Brain microvascular endothelial cell (primary cell): ENCODE data around the gene MSGN1.

Source experiments
- DNase-seq: peaks from one replicate; pipeline ENCODE4 v3.0.0-alpha.2; 2020
- H3K27ac ChIP-seq: fragments of 250-450 bp; sonication (Bioruptor Pico); 2 replicates; pipeline ENCODE4 v1.5.1; 2020; ENCODE audit warnings: mild to moderate bottlenecking, moderate library complexity
- H3K27me3 ChIP-seq: fragments of 250-450 bp; sonication (Bioruptor Pico); replicated peaks from 2 replicates; pipeline ENCODE4 v1.5.1; 2020; ENCODE audit warnings: mild to moderate bottlenecking
- H3K36me3 ChIP-seq: fragments of 250-450 bp; sonication (Bioruptor Pico); replicated peaks from 2 replicates; pipeline ENCODE4 v1.5.1; 2020; ENCODE audit warnings: mild to moderate bottlenecking
- H3K4me3 ChIP-seq: 2 replicates; pipeline ENCODE4 v1.5.1; 2011; ENCODE audit warnings: low read depth, mild to moderate bottlenecking, control low read depth, low read length, moderate library complexity
- in situ Hi-C: cut with HindIII; loops from 2 replicates; pipeline ENCODE4 v1.10.0; 2017; ENCODE audit warnings: low sequenced_read_pairs, low pct_ligation_motif_present
- TF ChIP-seq, protein P1 (sequence below): IDR thresholded peaks from 2 replicates; pipeline ENCODE4 v1.5.1; 2011; ENCODE audit warnings: low read depth, mild to moderate bottlenecking, moderate library complexity, low read length, control low read depth, inconsistent platforms; ENCODE audit errors: missing control alignments

Gene MSGN1

DNA sequence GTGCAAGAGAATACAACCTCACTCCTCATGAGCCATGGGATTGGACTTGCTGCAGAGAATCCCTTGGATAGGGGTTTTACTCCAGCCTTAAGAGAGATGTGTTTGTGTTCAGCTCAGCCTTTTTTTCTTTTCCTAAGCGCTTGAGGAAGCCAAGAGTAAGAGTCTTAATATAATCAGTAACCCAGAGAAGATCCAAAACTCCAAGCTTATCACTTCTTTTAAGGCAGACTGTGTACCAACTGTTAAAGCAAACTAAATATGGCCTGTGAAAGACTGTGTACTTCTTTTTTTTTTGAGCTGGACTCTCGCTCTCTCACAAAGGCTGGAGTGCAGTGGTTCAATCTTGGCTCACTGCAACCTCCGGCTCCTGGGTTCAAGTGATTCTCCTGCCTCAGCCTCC lies 30.4 kb downstream of the MSGN1 start:
- TF ChIP-seq, protein P1, sequence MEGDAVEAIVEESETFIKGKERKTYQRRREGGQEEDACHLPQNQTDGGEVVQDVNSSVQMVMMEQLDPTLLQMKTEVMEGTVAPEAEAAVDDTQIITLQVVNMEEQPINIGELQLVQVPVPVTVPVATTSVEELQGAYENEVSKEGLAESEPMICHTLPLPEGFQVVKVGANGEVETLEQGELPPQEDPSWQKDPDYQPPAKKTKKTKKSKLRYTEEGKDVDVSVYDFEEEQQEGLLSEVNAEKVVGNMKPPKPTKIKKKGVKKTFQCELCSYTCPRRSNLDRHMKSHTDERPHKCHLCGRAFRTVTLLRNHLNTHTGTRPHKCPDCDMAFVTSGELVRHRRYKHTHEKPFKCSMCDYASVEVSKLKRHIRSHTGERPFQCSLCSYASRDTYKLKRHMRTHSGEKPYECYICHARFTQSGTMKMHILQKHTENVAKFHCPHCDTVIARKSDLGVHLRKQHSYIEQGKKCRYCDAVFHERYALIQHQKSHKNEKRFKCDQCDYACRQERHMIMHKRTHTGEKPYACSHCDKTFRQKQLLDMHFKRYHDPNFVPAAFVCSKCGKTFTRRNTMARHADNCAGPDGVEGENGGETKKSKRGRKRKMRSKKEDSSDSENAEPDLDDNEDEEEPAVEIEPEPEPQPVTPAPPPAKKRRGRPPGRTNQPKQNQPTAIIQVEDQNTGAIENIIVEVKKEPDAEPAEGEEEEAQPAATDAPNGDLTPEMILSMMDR, result no peak
- no peaks in the 10 kb centered on the region for H3K36me3 ChIP-seq
- H3K4me3 ChIP-seq, result no peak overlapping the region
- no peak for DNase-seq
- no peak overlapping the region for H3K27ac ChIP-seq
- no peaks in the 10 kb centered on the region for H3K27me3 ChIP-seq
- in situ Hi-C loops, result no loop called here

DNA sequence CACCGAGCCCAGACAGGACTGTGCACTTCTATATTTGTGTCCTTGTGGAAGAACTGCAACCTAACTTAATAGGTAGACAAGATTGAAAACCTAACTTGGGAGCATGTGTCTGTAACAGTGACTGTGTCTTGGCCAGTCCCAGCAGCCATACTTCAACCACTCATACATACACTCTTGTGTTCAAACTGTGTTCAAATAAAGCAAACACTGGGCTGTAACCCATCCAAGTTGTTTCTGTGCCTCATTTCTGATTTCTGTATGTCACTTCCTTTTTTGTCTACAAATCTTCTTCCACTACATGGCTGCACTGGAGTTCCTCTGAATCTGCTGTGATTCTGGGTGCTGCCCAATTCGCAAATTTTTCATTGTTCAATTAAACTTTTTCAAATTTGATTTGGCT lies 31.0 kb downstream of the MSGN1 start:
- TF ChIP-seq, protein P1, result no peak
- Histone ChIP-seq H3K36me3 (no peaks in the 10 kb centered on the region), H3K27ac (no peak overlapping the region), H3K27me3 (no peaks in the 10 kb centered on the region), H3K4me3 (no peak overlapping the region)
- DNase-seq, result no peak
- in situ Hi-C loops, result no loop called here

DNA sequence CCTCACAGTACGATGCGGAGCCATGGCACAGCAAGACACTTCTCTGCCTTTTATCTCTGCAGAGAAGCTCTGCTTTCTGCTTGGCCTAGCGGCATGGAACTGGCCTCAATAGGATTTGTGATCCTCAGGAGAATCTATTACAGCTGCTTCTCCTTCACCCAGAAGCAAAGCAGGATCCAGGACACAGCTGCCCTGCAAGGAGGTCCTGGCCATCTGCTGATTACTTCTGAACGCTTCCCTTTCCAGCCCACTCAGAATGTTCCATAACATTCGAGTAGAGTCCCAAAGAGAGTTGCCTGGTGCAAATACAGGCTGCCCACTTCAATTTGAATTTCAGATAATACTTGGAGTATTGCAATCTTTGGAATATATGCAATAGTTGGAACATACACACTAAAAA lies 33.0 kb downstream of the MSGN1 start:
- no peak for DNase-seq
- Histone ChIP-seq H3K4me3 (no peak overlapping the region), H3K36me3 (no peaks in the 10 kb centered on the region), H3K27me3 (no peaks in the 10 kb centered on the region), H3K27ac (no peak overlapping the region)
- TF ChIP-seq, protein P1, result no peak
- in situ Hi-C loops, result no loop called here

DNA sequence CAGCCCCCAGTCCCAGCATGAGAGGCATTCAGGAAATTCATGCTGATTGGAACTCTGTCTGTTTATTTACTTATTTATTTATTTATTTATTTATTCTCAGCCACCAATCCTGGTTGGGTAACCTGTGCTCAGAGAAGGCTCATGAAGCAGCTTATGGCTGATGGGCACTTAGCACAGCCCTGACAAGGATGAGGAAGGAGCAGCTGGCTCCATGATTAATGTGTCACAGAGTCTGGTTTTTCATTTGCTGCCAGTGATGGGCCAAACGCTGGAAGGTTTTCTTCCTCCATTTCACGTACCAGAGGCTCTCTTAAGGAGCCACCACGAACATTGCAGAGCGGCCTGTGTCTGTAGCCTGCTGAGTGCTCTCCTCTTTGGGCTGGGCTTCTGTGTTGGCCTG lies 33.9 kb downstream of the MSGN1 start:
- Histone ChIP-seq H3K36me3 (no peaks in the 10 kb centered on the region), H3K27ac (no peak overlapping the region), H3K4me3 (no peak overlapping the region), H3K27me3 (no peaks in the 10 kb centered on the region)
- in situ Hi-C loops, result no loop called here
- no peak for DNase-seq
- TF ChIP-seq, protein P1, result no peak

DNA sequence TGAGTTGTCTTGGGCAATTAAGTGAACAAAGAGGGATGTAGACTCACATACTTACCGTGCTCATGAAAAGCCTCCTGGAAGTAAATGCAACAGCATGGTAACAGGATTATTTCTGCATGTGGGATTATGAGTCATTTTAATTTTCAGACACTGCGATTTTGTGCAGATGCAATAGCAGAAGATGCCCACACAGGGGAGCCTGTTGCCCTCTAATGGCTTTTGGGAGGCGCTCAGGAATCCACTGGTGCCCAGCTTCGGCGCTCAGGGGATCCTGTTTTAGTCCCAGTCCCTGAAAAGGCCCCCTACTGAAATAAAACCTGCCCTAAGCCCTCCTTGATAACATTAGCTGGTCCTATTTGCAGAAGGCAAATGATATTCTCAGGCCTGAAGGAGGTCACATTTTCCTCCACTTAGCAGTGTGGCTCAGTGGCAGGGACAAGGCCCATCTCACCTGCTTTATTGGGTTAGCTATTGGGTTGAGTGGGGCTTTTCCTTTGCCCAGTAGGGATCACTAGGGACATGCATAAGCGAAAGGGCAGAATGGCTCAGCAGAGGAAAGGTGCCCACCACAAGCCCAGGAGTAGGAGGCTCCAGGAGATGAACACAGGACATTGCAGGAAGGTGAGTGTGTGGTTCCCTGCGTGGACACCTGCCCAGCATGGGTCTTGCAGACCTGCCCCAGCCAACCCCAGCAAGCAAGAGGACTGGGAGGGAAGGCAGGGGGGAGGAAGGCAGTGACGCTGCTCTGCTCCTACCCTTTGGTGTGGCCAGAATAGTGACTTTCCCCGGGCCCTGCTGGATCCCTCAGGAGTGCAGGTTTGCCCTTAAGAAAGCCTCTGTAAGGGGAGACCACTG lies 35.7 kb downstream of the MSGN1 start:
- H3K36me3 ChIP-seq, result no peaks in the 10 kb centered on the region
- no peak overlapping the region for H3K27ac ChIP-seq
- no peaks in the 10 kb centered on the region for H3K27me3 ChIP-seq
- TF ChIP-seq, protein P1, result peak; percentile 92
- no peak overlapping the region for H3K4me3 ChIP-seq
- in situ Hi-C loops, result no loop called here
- peak; percentile 67 for DNase-seq

DNA sequence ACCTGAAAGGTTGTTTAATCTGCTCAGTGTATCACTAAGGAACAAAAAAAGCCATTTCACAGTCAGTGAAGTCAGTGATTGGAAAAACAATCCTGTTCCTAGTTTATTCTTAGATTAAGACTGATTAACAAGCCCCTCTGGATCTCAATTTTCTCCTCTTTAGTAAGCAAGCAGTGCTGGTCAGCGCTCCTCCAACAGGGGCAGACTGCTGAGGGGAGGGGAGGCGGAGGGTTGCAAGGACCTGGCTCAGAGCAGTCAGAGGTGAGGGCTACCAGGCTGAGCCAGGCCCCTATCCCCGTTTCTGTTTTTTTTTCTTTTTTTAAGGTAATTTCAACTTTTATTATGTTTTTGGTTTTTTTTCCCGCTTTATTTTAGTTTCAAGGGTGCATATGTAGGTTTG lies 37.5 kb downstream of the MSGN1 start:
- no peak for DNase-seq
- Histone ChIP-seq H3K27ac (no peak overlapping the region), H3K4me3 (no peak overlapping the region), H3K36me3 (no peaks in the 10 kb centered on the region), H3K27me3 (no peaks in the 10 kb centered on the region)
- TF ChIP-seq, protein P1, result peak; percentile 25
- in situ Hi-C loops, result no loop called here
